Keratinocyte (primary cell): ENCODE data around the gene CXorf66.

ENCODE experiments used
- CTCF ChIP-seq, 3 experiments: IDR thresholded peaks in 1 of 3; conservative IDR thresholded peaks in 1 of 3; optimal IDR thresholded peaks in 1 of 3; 2 replicates in 2 of 3; 3 replicates in 1 of 3; pipeline versions ENCODE3 to v1.5.1; 2011; ENCODE audit warnings: low read length in 3 of 3, mild to moderate bottlenecking in 3 of 3, moderate library complexity in 2 of 3, control low read depth in 1 of 3, inconsistent platforms in 1 of 3; ENCODE audit not compliant: insufficient read depth in 2 of 3; ENCODE audit errors: extremely low read depth in 1 of 3
- EZH2 ChIP-seq: IDR thresholded peaks from one replicate; pipeline ENCODE4 v1.6.1; 2012; ENCODE audit warnings: inconsistent platforms, mild to moderate bottlenecking, low read length, moderate library complexity

GRCh38 chrX:139914421-139914820 lies 50.9 kb downstream of the CXorf66 start:
- TF ChIP-seq CTCF (optimal IDR thresholded peaks at IDR 0.05 in 1 of 3, IDR thresholded peaks at IDR 0.05 in 1 of 3, conservative IDR thresholded peaks at IDR 0.05 in 1 of 3; ENCODE audit: extremely low read depth in 1 of 3, insufficient read depth in 2 of 3, low read length in 3 of 3) (no peak), EZH2 (no peak)
